GM23338 (cell line): Measurements from ENCODE around the gene DHRS3. TPM values are rescaled to one million over a fixed set of nuclear protein-coding genes. Genes with fewer than 3 reads are reported as not detected.
A peak's percentile ranks its signal among the peaks of the same experiment; 100 is the strongest.

Experiments
- ATAC-seq: fragments of 200-7000 bp; cut with Tn5 transposase; 3 replicates; pipeline ENCODE4 v1.9.1; 2020
- DNase-seq: peaks from one replicate; pipeline ENCODE4 v3.0.0-alpha.2; 2015; ENCODE audit warnings: low spot score
- H2AFZ ChIP-seq: fragments of 200-600 bp; sonication (generic); 2 replicates; pipeline ENCODE4 v1.8.0; 2016; ENCODE audit warnings: antibody characterized with exemption, mild to moderate bottlenecking, moderate library complexity
- H3F3A ChIP-seq: fragments of 200-600 bp; sonication (generic); replicated peaks from 2 replicates; pipeline ENCODE4 v1.8.0; 2017; ENCODE audit warnings: antibody characterized with exemption, mixed run types, low read depth
- H3K27ac ChIP-seq: fragments of 200-600 bp; sonication (generic); 2 replicates; pipeline ENCODE4 v1.6.1; 2016; ENCODE audit warnings: low read depth
- H3K27me3 ChIP-seq: fragments of 200-600 bp; sonication (generic); 2 replicates; pipeline ENCODE4 v1.8.0; 2016; ENCODE audit warnings: mild to moderate bottlenecking, mixed run types, moderate library complexity; ENCODE audit not compliant: insufficient read depth
- H3K36me3 ChIP-seq: fragments of 200-600 bp; sonication (generic); 2 replicates; pipeline ENCODE4 v1.8.0; 2016; ENCODE audit warnings: mild to moderate bottlenecking; ENCODE audit not compliant: insufficient read depth
- H3K4me1 ChIP-seq: fragments of 200-600 bp; sonication (generic); 2 replicates; pipeline ENCODE4 v1.8.0; 2016; ENCODE audit warnings: mild to moderate bottlenecking, moderate library complexity; ENCODE audit not compliant: insufficient read depth
- H3K4me2 ChIP-seq: fragments of 200-600 bp; sonication (generic); 2 replicates; pipeline ENCODE4 v1.7.1; 2017; ENCODE audit warnings: mixed run types
- H3K4me3 ChIP-seq: fragments of 200-600 bp; sonication (generic); 2 replicates; pipeline ENCODE4 v1.6.1; 2016; ENCODE audit warnings: mixed run types
- H3K79me2 ChIP-seq: fragments of 200-600 bp; sonication (generic); replicated peaks from 2 replicates; pipeline ENCODE4 v1.8.0; 2017; ENCODE audit warnings: mild to moderate bottlenecking; ENCODE audit not compliant: insufficient read depth
- H3K9me2 ChIP-seq: fragments of 200-600 bp; sonication (generic); 2 replicates; pipeline ENCODE4 v1.8.0; 2017; ENCODE audit not compliant: insufficient read depth
- H4K20me1 ChIP-seq: fragments of 200-600 bp; sonication (generic); replicated peaks from 2 replicates; pipeline ENCODE4 v1.8.0; 2017; ENCODE audit warnings: mild to moderate bottlenecking; ENCODE audit not compliant: insufficient read depth
- H3K27ac Mint-ChIP-seq: 2 replicates; pipeline ENCODE4 v1.8.0; 2020; ENCODE audit warnings: inconsistent platforms, mild to moderate bottlenecking, moderate library complexity, mixed read lengths
- H3K27me3 Mint-ChIP-seq: 3 replicates; pipeline ENCODE4 v1.8.0; 2022; ENCODE audit warnings: low read depth, mild to moderate bottlenecking, moderate library complexity, mixed read lengths, inconsistent platforms; ENCODE audit not compliant: insufficient read depth, poor library complexity
- H3K36me3 Mint-ChIP-seq: 3 replicates; pipeline ENCODE4 v1.8.0; 2021; ENCODE audit warnings: low read depth, mild to moderate bottlenecking, inconsistent platforms, moderate library complexity, mixed read lengths
- H3K4me1 Mint-ChIP-seq: 3 replicates; pipeline ENCODE4 v1.8.0; 2020; ENCODE audit warnings: mild to moderate bottlenecking, inconsistent platforms, mixed read lengths
- H3K4me3 Mint-ChIP-seq: 3 replicates; pipeline ENCODE4 v1.8.0; 2021; ENCODE audit warnings: moderate library complexity, mild to moderate bottlenecking, inconsistent platforms, mixed read lengths
- H3K9me3 Mint-ChIP-seq: 3 replicates; pipeline ENCODE4 v1.8.0; 2020; ENCODE audit warnings: moderate library complexity, mild to moderate bottlenecking, inconsistent platforms, mixed read lengths
- CREB1 ChIP-seq: fragments of 250-450 bp; sonication (Bioruptor Pico); IDR thresholded peaks from 2 replicates; pipeline ENCODE4 v1.5.0; 2020; ENCODE audit warnings: low read depth, mild to moderate bottlenecking, moderate library complexity
- EZH2 ChIP-seq: fragments of 200-600 bp; sonication (generic); IDR thresholded peaks from one replicate; pipeline ENCODE4 v1.8.0; 2017; ENCODE audit warnings: antibody characterized with exemption, mild to moderate bottlenecking, low read depth; ENCODE audit not compliant: unreplicated experiment
- EZH2phosphoT487 ChIP-seq: fragments of 200-600 bp; sonication (generic); IDR thresholded peaks from one replicate; pipeline ENCODE4 v1.8.1; 2018; ENCODE audit warnings: antibody characterized with exemption; ENCODE audit not compliant: unreplicated experiment
- JUNB ChIP-seq: IDR thresholded peaks from one replicate; pipeline ENCODE4 v1.6.1; 2016; ENCODE audit warnings: antibody characterized with exemption; ENCODE audit not compliant: unreplicated experiment
- NANOG ChIP-seq: IDR thresholded peaks from 2 replicates; pipeline ENCODE4 v1.6.1; 2016; ENCODE audit warnings: antibody characterized with exemption, borderline replicate concordance
- POLR2AphosphoS5 ChIP-seq: IDR thresholded peaks from 2 replicates; pipeline ENCODE4 v1.6.1; 2016; ENCODE audit warnings: antibody characterized with exemption, low read depth
- STAT1 ChIP-seq: IDR thresholded peaks from one replicate; pipeline ENCODE4 v1.6.1; 2016; ENCODE audit warnings: antibody characterized with exemption; ENCODE audit not compliant: unreplicated experiment
- ZNF114 ChIP-seq: fragments of 250-450 bp; sonication (Bioruptor Pico); IDR thresholded peaks from 2 replicates; pipeline ENCODE4 v1.5.0; 2020; ENCODE audit warnings: mild to moderate bottlenecking, moderate library complexity
- ZNF331 ChIP-seq: fragments of 250-450 bp; sonication (Bioruptor Pico); IDR thresholded peaks from 2 replicates; pipeline ENCODE4 v1.5.0; 2020; ENCODE audit warnings: low read depth, mild to moderate bottlenecking, moderate library complexity
- polyA plus RNA-seq: library from polyadenylated mRNA; unstranded; fragments of >200 nt; fragmentation: Nextera tagmentation; extraction: Ambion mirVana; gene quantifications from 2 replicates; pipeline ENCODE4 v1.2.1, GENCODE V29; 2016
- total RNA-seq: library from RNA; depleted of rRNA; stranded (reverse); fragments of >200 nt; shearing (Covaris generic); gene quantifications from 2 replicates; pipeline ENCODE4 v1.2.3, GENCODE V29; 2014
- TF ChIP-seq, protein P1 (sequence below): fragments of 250-450 bp; sonication (Bioruptor Pico); IDR thresholded peaks from 2 replicates; pipeline ENCODE4 v1.5.0; 2020; ENCODE audit warnings: mild to moderate bottlenecking, moderate library complexity
- TF ChIP-seq, protein P2 (sequence below): IDR thresholded peaks from one replicate; pipeline ENCODE4 v1.6.1; 2018; ENCODE audit warnings: antibody characterized with exemption; ENCODE audit not compliant: unreplicated experiment
- TF ChIP-seq, protein P3 (sequence below), 2 experiments: fragments of 200-600 bp in 1 of 2; sonication (generic) in 1 of 2; conservative IDR thresholded peaks; 2 replicates each; pipeline versions ENCODE4 v1.5.1 to v1.6.1; 2016 to 2017; ENCODE audit warnings: antibody characterized with exemption in 2 of 2, low read depth in 2 of 2, mild to moderate bottlenecking in 2 of 2, moderate library complexity in 1 of 2
- TF ChIP-seq, protein P4 (sequence below): IDR thresholded peaks from 2 replicates; pipeline ENCODE4 v1.6.1; 2016; ENCODE audit warnings: antibody characterized with exemption

DHRS3 gene
- total and polyA plus RNA-seq, 2 experiments from 2014 or later = 21.0 to 26.0 TPM

DNA sequence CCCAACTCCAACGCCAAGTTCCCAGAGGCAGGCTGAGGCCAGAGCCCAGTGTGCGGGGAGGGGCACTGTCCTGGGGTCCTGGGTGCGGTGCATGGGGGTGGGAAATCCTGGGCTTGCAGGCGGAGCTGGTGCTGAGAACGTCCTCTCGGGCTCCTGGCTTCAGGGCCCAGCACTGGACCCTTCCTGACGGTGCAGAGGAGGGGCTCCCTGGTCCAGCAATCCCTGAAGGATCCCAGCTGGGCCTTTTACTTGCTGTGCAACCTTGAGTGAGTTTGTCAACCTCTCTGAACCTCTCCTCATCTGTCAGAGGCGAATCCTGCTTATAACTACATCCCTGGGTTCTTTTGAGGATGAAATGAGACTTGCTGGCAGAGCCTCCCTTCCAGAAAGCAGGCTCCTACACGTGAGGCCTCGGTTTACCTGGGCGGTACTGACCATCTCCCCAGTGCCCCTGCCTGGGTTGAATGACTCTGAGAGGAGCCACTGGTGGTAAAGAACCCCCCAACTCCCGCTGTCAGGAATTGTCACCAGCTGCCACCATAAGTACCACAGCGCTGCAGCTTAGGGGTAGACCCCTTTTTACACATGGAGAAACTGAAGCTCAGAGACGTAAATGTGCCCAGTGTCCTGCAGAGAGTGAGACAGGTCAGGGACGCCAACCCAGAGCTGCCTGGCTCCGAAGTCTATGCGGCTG is 77.3 kb downstream of the DHRS3 start:
- Histone ChIP-seq H3K4me2 (peak overlapping the region; percentile 79), H3K79me2 (no peaks in the 10 kb centered on the region), H3K36me3 (no peaks in the 10 kb centered on the region), H3K27ac (no peak overlapping the region), H3K4me3 (peak overlapping the region; percentile 47), H3K4me1 (no peaks in the 10 kb centered on the region; the same call in 1 of the 2 replicates), H3K27me3 (no peaks in the 10 kb centered on the region), H3F3A (no peaks in the 10 kb centered on the region), H4K20me1 (no peaks in the 10 kb centered on the region), H2AFZ (peak overlapping the region; percentile 93), H3K9me2 (no peaks in the 10 kb centered on the region)
- no peaks in the 10 kb centered on the region for H3K27me3 Mint-ChIP-seq
- no peaks in the 10 kb centered on the region for H3K36me3 Mint-ChIP-seq
- no peak overlapping the region for H3K27ac Mint-ChIP-seq
- ATAC-seq = no peak
- no peaks in the 10 kb centered on the region; the same call in 2 of the 3 replicates for H3K9me3 Mint-ChIP-seq
- TF ChIP-seq NANOG = no peak
- no peak for TF ChIP-seq ZNF114
- no peak for TF ChIP-seq EZH2phosphoT487
- TF ChIP-seq, protein P1, sequence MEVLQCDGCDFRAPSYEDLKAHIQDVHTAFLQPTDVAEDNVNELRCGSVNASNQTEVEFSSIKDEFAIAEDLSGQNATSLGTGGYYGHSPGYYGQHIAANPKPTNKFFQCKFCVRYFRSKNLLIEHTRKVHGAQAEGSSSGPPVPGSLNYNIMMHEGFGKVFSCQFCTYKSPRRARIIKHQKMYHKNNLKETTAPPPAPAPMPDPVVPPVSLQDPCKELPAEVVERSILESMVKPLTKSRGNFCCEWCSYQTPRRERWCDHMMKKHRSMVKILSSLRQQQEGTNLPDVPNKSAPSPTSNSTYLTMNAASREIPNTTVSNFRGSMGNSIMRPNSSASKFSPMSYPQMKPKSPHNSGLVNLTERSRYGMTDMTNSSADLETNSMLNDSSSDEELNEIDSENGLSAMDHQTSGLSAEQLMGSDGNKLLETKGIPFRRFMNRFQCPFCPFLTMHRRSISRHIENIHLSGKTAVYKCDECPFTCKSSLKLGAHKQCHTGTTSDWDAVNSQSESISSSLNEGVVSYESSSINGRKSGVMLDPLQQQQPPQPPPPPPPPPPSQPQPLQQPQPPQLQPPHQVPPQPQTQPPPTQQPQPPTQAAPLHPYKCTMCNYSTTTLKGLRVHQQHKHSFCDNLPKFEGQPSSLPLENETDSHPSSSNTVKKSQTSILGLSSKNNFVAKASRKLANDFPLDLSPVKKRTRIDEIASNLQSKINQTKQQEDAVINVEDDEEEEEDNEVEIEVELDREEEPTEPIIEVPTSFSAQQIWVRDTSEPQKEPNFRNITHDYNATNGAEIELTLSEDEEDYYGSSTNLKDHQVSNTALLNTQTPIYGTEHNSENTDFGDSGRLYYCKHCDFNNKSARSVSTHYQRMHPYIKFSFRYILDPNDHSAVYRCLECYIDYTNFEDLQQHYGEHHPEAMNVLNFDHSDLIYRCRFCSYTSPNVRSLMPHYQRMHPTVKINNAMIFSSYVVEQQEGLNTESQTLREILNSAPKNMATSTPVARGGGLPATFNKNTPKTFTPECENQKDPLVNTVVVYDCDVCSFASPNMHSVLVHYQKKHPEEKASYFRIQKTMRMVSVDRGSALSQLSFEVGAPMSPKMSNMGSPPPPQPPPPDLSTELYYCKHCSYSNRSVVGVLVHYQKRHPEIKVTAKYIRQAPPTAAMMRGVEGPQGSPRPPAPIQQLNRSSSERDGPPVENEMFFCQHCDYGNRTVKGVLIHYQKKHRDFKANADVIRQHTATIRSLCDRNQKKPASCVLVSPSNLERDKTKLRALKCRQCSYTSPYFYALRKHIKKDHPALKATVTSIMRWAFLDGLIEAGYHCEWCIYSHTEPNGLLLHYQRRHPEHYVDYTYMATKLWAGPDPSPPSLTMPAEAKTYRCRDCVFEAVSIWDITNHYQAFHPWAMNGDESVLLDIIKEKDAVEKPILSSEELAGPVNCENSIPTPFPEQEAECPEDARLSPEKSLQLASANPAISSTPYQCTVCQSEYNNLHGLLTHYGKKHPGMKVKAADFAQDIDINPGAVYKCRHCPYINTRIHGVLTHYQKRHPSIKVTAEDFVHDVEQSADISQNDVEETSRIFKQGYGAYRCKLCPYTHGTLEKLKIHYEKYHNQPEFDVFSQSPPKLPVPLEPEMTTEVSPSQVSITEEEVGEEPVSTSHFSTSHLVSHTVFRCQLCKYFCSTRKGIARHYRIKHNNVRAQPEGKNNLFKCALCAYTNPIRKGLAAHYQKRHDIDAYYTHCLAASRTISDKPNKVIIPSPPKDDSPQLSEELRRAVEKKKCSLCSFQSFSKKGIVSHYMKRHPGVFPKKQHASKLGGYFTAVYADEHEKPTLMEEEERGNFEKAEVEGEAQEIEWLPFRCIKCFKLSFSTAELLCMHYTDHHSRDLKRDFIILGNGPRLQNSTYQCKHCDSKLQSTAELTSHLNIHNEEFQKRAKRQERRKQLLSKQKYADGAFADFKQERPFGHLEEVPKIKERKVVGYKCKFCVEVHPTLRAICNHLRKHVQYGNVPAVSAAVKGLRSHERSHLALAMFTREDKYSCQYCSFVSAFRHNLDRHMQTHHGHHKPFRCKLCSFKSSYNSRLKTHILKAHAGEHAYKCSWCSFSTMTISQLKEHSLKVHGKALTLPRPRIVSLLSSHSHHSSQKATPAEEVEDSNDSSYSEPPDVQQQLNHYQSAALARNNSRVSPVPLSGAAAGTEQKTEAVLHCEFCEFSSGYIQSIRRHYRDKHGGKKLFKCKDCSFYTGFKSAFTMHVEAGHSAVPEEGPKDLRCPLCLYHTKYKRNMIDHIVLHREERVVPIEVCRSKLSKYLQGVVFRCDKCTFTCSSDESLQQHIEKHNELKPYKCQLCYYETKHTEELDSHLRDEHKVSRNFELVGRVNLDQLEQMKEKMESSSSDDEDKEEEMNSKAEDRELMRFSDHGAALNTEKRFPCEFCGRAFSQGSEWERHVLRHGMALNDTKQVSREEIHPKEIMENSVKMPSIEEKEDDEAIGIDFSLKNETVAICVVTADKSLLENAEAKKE (CRISPR knock-in tag) = no peak
- no peak for TF ChIP-seq STAT1
- no peak for TF ChIP-seq POLR2AphosphoS5
- TF ChIP-seq, protein P2, sequence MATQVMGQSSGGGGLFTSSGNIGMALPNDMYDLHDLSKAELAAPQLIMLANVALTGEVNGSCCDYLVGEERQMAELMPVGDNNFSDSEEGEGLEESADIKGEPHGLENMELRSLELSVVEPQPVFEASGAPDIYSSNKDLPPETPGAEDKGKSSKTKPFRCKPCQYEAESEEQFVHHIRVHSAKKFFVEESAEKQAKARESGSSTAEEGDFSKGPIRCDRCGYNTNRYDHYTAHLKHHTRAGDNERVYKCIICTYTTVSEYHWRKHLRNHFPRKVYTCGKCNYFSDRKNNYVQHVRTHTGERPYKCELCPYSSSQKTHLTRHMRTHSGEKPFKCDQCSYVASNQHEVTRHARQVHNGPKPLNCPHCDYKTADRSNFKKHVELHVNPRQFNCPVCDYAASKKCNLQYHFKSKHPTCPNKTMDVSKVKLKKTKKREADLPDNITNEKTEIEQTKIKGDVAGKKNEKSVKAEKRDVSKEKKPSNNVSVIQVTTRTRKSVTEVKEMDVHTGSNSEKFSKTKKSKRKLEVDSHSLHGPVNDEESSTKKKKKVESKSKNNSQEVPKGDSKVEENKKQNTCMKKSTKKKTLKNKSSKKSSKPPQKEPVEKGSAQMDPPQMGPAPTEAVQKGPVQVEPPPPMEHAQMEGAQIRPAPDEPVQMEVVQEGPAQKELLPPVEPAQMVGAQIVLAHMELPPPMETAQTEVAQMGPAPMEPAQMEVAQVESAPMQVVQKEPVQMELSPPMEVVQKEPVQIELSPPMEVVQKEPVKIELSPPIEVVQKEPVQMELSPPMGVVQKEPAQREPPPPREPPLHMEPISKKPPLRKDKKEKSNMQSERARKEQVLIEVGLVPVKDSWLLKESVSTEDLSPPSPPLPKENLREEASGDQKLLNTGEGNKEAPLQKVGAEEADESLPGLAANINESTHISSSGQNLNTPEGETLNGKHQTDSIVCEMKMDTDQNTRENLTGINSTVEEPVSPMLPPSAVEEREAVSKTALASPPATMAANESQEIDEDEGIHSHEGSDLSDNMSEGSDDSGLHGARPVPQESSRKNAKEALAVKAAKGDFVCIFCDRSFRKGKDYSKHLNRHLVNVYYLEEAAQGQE = no peak
- TF ChIP-seq EZH2 = no peak
- no peak for TF ChIP-seq JUNB
- TF ChIP-seq ZNF331 (CRISPR knock-in tag) = no peak
- no peak for TF ChIP-seq CREB1 (CRISPR knock-in tag)
- TF ChIP-seq, protein P3, sequence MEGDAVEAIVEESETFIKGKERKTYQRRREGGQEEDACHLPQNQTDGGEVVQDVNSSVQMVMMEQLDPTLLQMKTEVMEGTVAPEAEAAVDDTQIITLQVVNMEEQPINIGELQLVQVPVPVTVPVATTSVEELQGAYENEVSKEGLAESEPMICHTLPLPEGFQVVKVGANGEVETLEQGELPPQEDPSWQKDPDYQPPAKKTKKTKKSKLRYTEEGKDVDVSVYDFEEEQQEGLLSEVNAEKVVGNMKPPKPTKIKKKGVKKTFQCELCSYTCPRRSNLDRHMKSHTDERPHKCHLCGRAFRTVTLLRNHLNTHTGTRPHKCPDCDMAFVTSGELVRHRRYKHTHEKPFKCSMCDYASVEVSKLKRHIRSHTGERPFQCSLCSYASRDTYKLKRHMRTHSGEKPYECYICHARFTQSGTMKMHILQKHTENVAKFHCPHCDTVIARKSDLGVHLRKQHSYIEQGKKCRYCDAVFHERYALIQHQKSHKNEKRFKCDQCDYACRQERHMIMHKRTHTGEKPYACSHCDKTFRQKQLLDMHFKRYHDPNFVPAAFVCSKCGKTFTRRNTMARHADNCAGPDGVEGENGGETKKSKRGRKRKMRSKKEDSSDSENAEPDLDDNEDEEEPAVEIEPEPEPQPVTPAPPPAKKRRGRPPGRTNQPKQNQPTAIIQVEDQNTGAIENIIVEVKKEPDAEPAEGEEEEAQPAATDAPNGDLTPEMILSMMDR (conservative IDR thresholded peaks at IDR 0.05; ENCODE audit: low read depth in 2 of 2) = no peak
- TF ChIP-seq, protein P4, sequence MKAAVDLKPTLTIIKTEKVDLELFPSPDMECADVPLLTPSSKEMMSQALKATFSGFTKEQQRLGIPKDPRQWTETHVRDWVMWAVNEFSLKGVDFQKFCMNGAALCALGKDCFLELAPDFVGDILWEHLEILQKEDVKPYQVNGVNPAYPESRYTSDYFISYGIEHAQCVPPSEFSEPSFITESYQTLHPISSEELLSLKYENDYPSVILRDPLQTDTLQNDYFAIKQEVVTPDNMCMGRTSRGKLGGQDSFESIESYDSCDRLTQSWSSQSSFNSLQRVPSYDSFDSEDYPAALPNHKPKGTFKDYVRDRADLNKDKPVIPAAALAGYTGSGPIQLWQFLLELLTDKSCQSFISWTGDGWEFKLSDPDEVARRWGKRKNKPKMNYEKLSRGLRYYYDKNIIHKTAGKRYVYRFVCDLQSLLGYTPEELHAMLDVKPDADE = no peak
- H3K4me3 Mint-ChIP-seq = no peak overlapping the region; the same call in 2 of the 3 replicates
- peaks cover 22% of the 10 kb centered on the region for H3K4me1 Mint-ChIP-seq
- DNase-seq = no peak
